GM12872 (cell line): Measurements from ENCODE around the gene KRTAP5-5.
"Not testable (repeated sequence)": the region's sequence is repeated elsewhere in the genome, so short reads cannot be mapped to it uniquely, and the experiment has no call there.

Experiments
- CTCF ChIP-seq: IDR thresholded peaks from 3 replicates; pipeline ENCODE4 v1.5.1; 2011; ENCODE audit warnings: low read depth, mild to moderate bottlenecking, low read length, moderate library complexity; ENCODE audit not compliant: insufficient read depth

Gene KRTAP5-5

GRCh38 chr11:1629326-1630185 is at the start of gene KRTAP5-5:
Gene KRTAP5-5 (plus strand): TSS chr11:1629775. CDS start chr11:1629841, 66 bp downstream.
- TF ChIP-seq CTCF, result no peak

DNA sequence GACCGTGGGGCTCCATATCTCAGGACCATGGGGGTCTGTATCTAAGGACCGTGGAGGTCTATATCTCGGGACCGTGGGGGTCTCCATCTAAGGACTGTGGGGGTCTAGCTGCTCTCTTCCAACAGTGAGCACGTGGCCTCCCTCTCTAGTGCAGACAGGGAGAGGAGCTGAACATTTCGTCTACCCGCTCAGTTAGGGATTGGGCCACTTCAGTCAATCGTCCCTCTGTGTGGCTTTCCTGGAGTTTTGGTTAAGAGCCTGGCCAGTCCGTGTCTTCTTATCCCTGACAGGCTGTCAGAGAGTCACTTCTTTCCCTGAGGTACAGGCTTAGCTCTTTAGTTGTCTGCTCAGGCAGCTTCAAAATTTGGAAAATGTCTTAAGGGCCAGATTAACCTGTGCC is 47.6 kb upstream of the KRTAP5-5 start:
- TF ChIP-seq CTCF, result no peak

- not testable (repeated sequence) for TF ChIP-seq CTCF
These were observed 44.8 kb upstream of the KRTAP5-5 start, which contains the start of gene KRTAP5-1 for GRCh38 chr11:1584661-1585370. Gene KRTAP5-1 (minus strand): TSS chr11:1585283. CDS start chr11:1585249, 34 bp downstream.

DNA sequence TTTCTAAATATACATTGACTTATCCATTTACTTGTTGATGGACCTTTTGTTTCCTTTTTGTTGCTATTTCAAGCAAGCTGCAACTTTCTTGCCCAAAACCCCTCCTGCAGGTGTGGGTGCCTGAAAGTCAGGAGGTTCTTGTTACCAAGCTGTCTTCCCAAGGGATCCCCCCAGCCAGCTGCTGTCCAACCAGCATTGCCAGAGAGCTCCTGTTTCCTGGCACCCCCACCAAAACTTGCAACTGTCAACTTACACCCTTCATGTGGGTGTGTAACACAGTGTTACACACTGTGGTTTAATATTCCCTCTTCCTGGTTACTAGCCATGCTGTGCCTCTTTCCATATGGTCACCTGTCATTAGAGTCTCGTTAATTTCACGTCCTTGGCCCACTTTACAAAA is 42.9 kb upstream of the KRTAP5-5 start:
- no peak for TF ChIP-seq CTCF

DNA sequence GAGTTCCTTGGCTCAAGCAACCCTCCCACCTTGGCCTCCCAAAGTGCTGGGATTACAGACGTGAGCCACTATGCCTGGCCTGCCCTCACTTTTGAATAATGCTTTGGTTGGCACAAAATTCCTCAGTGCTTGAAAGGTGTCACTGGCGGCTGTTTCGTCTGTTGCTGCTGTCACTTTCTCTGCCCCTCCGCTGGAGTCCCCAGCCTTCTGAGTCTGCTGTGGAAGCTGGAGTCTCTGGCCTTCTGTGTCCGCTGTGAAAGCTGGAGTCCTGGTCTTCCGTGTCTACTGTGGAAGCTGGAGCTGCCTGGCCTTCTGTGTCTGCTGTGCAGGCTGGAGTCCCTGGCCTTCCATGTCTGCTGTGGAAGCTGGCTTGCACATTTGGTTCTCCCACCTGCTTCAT is 39.6 kb upstream of the KRTAP5-5 start:
- TF ChIP-seq CTCF, result no peak

GRCh38 chr11:1592628-1593027 is 36.9 kb upstream of the KRTAP5-5 start:
- TF ChIP-seq CTCF, result no peak

DNA sequence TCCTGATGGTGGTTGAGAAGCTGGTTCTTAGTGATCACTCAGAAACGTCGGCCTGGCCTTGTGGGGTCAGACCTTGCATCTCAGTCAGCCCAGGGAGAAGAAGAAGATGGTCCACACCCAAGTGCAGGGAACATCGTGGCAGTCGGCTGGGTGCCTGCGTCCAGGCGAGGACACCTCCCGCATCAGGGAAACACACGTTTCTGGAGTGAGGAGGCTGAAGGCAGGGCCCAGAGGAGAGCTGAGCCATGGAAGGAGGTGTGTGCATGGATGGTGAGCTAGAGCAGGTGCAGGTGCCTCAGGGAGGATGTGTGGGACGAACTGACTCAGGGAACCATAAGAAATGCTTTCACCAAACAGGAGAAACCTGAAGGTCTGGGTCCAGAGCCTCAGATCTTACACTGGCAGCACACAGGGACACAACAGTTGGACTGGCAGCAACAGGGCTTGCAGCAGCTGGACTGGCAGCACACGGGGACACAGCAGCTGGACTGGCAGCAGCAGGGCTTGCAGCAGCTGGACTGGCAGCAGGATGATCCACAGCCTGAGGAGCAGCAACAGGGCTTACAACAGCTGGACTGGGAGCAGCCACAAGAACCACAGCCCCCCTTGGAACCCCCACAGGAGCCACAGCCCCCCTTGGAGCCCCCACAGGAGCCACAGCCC is 32.1 kb upstream of the KRTAP5-5 start:
- no peak for TF ChIP-seq CTCF
